ENCODE measurements around the gene AMOT.

Gene AMOT

DNA sequence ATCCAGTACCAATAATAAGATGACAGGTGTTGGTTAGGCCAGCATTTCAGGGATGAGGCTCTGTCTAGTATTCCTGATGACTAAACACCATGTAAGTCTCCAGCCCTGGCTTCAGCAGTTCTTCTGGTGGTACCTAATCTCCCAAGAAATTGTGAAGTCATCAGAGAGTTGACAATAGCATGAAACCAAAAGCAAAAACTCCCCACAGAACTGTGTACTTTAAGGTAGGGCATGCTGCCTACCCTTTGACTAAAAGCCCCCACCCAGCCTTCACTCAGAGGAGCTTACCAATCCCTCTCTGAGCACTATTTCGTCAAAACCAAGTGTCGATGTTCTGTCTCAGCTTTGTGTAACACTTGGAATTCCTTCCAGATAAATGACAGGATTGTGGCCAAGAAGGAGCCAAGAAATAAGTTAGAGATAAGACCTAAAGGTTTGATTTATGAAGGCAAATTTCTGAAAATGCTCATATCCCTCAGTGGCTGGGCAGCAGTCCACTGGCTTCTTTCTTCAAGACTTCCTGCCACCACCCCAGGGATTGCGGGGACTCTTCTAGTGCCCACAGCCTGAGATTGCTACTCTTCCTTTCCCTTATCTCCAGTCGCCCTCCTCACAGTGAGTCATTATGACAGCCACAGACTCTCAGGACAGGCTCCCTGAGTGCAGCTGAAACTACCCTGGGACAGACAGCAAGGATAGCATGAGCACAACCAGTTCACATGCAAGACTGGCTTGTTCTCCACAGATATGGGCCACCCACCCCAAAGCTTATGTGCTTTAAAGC is 93.6 kb downstream of the AMOT start:
- no peak for TF ChIP-seq EZH2phosphoT487 (conservative IDR thresholded peaks at IDR 0.05; ENCODE audit: low read length)
- TF ChIP-seq, protein P1, sequence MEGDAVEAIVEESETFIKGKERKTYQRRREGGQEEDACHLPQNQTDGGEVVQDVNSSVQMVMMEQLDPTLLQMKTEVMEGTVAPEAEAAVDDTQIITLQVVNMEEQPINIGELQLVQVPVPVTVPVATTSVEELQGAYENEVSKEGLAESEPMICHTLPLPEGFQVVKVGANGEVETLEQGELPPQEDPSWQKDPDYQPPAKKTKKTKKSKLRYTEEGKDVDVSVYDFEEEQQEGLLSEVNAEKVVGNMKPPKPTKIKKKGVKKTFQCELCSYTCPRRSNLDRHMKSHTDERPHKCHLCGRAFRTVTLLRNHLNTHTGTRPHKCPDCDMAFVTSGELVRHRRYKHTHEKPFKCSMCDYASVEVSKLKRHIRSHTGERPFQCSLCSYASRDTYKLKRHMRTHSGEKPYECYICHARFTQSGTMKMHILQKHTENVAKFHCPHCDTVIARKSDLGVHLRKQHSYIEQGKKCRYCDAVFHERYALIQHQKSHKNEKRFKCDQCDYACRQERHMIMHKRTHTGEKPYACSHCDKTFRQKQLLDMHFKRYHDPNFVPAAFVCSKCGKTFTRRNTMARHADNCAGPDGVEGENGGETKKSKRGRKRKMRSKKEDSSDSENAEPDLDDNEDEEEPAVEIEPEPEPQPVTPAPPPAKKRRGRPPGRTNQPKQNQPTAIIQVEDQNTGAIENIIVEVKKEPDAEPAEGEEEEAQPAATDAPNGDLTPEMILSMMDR (IDR thresholded peaks at IDR 0.05; ENCODE audit: insufficient read depth, low read length, poor library complexity, severe bottlenecking): no peak
- H3K9me3 ChIP-seq (ENCODE audit: insufficient read depth, low read length): no peaks in the 10 kb centered on the region
- no peaks in the 10 kb centered on the region for H3K27me3 ChIP-seq (ENCODE audit: low read length)
- no peaks in the 10 kb centered on the region for H3F3A ChIP-seq (ENCODE audit: insufficient read depth)
- no peaks in the 10 kb centered on the region for H3K79me2 ChIP-seq (ENCODE audit: insufficient read depth, low read length)
- no peak overlapping the region for H3K4me3 ChIP-seq (ENCODE audit: insufficient read depth, low read length, poor library complexity, severe bottlenecking)
- no peak overlapping the region for H3K9ac ChIP-seq (ENCODE audit: low read length)
- no peaks in the 10 kb centered on the region for H3K36me3 ChIP-seq (ENCODE audit: low read length)
- H4K20me1 ChIP-seq (ENCODE audit: low read depth, low read length): no peaks in the 10 kb centered on the region
- H3K9me2 ChIP-seq (replicated peaks; ENCODE audit: insufficient read depth, low read length): no peaks in the 10 kb centered on the region
- H2AFZ ChIP-seq (ENCODE audit: low read depth, low read length, severe bottlenecking): no peak overlapping the region
- no peak overlapping the region for H3K4me2 ChIP-seq (ENCODE audit: low read depth, low read length, poor library complexity, severe bottlenecking)
- H3K27ac ChIP-seq (ENCODE audit: low read depth, low read length): no peak overlapping the region

DNA sequence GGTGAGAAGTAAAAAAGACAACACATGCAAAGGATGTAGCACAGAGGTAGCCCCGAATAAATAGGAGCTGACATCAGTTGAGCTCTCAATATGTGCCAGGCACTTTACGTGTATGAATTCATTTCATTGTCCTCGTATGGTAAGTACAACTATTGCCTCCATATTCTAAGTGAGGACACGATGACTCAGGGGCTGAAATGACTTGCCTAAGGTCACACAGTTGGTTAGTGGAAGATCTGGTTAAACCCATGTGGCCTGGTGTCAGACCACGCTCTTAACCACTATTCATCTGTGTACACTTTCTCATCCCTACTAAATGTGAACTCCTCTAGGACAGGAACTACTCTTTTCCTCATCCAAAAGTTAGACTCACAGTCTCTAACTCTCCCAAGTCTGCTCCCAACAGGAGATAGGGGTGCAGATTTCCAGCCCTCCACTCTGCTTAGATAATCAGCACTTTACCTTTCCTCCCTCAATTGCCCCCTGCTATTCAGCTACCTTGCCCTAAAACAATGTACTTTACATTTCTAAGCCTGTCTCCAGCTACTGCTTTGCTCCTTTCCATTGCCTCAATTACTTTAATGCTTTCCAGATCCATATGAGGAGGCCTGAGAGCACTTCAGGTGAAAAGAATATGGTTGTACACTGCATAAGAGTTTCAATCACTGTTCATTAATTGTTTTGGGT is 102.1 kb downstream of the AMOT start:
- H3K27ac ChIP-seq (ENCODE audit: low read depth, low read length): no peak overlapping the region
- H3K27me3 ChIP-seq (ENCODE audit: low read length): no peaks in the 10 kb centered on the region
- H3K9ac ChIP-seq (ENCODE audit: low read length): no peak overlapping the region
- no peak overlapping the region for H3K4me3 ChIP-seq (ENCODE audit: insufficient read depth, low read length, poor library complexity, severe bottlenecking)
- H3K79me2 ChIP-seq (ENCODE audit: insufficient read depth, low read length): no peaks in the 10 kb centered on the region
- no peaks in the 10 kb centered on the region for H3K36me3 ChIP-seq (ENCODE audit: low read length)
- H2AFZ ChIP-seq (ENCODE audit: low read depth, low read length, severe bottlenecking): no peak overlapping the region
- no peak overlapping the region for H3K4me2 ChIP-seq (ENCODE audit: low read depth, low read length, poor library complexity, severe bottlenecking)
- no peaks in the 10 kb centered on the region for H3K9me2 ChIP-seq (replicated peaks; ENCODE audit: insufficient read depth, low read length)
- no peaks in the 10 kb centered on the region for H3F3A ChIP-seq (ENCODE audit: insufficient read depth)
- no peak for TF ChIP-seq EZH2phosphoT487 (conservative IDR thresholded peaks at IDR 0.05; ENCODE audit: low read length)
- TF ChIP-seq, protein P1 (IDR thresholded peaks at IDR 0.05; ENCODE audit: insufficient read depth, low read length, poor library complexity, severe bottlenecking): no peak
- H3K9me3 ChIP-seq (ENCODE audit: insufficient read depth, low read length): no peaks in the 10 kb centered on the region
- no peaks in the 10 kb centered on the region for H4K20me1 ChIP-seq (ENCODE audit: low read depth, low read length)

DNA sequence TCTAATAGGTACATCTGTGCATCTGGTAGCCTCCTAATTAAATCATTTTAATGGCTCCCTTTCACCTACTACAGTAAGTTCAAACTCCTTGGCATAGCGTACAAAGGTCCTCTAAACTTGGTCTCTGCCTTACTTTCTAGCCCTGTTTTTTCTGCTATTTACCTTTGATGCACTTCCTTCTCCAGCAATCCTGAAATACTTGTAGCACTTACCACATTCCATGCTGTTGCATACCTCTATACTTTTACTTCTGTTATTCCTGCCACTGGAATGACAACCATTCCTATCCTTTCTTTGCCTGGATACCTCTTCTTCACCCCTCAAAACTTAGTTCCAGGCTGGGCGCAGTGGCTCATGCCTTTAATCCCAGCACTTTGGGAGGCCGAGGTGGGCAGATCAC is 104.3 kb downstream of the AMOT start:
- Histone ChIP-seq H3F3A (ENCODE audit: insufficient read depth) (no peaks in the 10 kb centered on the region), H3K4me3 (ENCODE audit: insufficient read depth, low read length, poor library complexity, severe bottlenecking) (no peak overlapping the region), H3K9ac (ENCODE audit: low read length) (no peak overlapping the region), H3K36me3 (ENCODE audit: low read length) (no peaks in the 10 kb centered on the region), H3K4me2 (ENCODE audit: low read depth, low read length, poor library complexity, severe bottlenecking) (no peak overlapping the region), H3K27ac (ENCODE audit: low read depth, low read length) (no peak overlapping the region), H3K79me2 (ENCODE audit: insufficient read depth, low read length) (no peaks in the 10 kb centered on the region), H2AFZ (ENCODE audit: low read depth, low read length, severe bottlenecking) (no peak overlapping the region), H3K27me3 (ENCODE audit: low read length) (no peaks in the 10 kb centered on the region), H4K20me1 (ENCODE audit: low read depth, low read length) (no peaks in the 10 kb centered on the region), H3K9me2 (replicated peaks; ENCODE audit: insufficient read depth, low read length) (no peaks in the 10 kb centered on the region), H3K9me3 (ENCODE audit: insufficient read depth, low read length) (no peaks in the 10 kb centered on the region)
- TF ChIP-seq, protein P1 (IDR thresholded peaks at IDR 0.05; ENCODE audit: insufficient read depth, low read length, poor library complexity, severe bottlenecking): no peak
- no peak for TF ChIP-seq EZH2phosphoT487 (conservative IDR thresholded peaks at IDR 0.05; ENCODE audit: low read length)

All from SU-DHL-6 (cell line).